AG09319 (cell line): ENCODE measurements around the gene ARAF.

ENCODE experiments used
- DNase-seq: peaks from one replicate; pipeline ENCODE4 v3.0.0-alpha.2; 2010; ENCODE audit warnings: low read depth; ENCODE audit errors: extremely low read depth
- TF ChIP-seq, protein P1 (sequence below): IDR thresholded peaks from 2 replicates; pipeline ENCODE4 v1.5.1; 2011; ENCODE audit warnings: low read depth, mild to moderate bottlenecking, inconsistent platforms, low read length, moderate library complexity

The ARAF gene

DNA sequence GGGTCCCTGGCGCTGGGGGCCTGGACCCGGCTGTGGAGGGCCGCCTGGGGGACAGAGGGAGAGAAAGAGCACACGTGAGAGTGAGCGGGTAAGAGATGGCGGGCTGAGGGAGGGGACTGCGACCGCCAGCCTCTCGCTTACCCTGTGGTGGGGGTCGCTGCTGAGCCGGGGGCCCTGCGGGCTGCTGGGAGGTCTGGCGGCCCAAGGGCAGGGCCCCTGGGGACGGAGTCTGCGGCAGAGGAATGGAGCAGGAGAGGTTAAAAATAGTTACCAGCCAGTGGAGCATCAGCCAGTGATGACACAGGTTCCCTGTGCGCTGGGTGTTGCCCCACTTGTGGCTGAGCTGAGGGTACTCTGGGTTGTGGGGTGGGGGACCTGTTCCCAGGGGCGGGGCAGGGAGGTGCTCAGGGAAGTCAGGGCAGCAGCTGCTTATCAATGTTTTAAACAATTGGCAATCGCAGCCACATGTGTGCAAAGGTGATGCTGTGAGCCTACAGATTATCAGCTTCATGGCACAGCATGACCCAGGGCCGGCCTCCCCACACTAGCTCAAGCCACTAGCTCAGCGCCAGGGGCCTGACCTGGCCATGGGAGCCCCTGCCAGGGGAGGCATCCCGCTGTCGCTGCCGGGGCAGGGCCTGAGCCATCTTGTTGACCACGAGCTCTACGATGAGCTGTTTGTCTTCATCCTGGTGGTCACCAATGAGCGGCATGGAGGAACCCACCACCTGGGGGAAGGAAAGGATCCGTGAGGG, 13.7 kb downstream of the ARAF start:
- TF ChIP-seq, protein P1, sequence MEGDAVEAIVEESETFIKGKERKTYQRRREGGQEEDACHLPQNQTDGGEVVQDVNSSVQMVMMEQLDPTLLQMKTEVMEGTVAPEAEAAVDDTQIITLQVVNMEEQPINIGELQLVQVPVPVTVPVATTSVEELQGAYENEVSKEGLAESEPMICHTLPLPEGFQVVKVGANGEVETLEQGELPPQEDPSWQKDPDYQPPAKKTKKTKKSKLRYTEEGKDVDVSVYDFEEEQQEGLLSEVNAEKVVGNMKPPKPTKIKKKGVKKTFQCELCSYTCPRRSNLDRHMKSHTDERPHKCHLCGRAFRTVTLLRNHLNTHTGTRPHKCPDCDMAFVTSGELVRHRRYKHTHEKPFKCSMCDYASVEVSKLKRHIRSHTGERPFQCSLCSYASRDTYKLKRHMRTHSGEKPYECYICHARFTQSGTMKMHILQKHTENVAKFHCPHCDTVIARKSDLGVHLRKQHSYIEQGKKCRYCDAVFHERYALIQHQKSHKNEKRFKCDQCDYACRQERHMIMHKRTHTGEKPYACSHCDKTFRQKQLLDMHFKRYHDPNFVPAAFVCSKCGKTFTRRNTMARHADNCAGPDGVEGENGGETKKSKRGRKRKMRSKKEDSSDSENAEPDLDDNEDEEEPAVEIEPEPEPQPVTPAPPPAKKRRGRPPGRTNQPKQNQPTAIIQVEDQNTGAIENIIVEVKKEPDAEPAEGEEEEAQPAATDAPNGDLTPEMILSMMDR, result no peak
- no peak for DNase-seq

DNA sequence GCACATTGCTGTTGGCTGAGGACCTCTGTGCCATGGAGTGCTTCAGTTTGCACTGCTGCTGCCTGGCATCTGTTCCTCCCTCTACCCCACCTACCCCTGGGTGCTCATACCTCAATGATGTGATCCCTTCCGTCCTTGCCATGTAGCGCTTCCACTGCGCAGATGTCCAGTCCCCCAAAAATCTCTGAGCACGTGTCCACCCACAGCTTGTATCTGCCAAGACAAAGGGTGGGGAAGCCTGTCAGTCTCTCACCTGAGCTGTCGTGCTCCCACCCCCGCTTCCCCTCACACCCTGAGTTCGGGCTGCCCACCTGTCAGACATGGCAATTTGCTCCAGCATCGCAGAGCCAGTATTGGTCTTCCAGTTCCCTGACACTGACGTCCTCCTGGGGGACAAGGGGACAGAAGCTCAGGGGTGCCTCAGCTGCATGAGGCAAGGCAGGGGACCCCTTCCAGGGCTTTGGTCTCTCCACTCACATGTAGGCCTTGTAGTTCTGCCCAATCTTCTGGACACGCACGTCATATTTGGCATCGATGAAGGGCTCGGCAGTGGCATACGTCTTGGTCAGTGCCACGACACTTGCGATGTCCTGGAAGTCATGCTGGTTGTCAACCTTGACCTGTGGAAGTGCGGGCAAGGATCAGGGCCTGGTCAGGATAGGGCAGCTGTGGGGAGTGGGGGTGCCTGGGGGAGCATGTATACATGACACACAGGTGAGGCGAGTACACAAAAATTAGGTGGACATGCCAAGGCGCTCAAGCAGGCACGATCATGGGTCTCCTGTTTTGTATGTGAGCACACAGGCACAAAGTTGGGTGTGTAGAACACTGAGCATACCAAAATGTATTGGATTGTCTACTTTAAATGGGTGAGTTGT, 15.3 kb downstream of the ARAF start:
- DNase-seq, result no peak
- TF ChIP-seq, protein P1, result no peak

DNA sequence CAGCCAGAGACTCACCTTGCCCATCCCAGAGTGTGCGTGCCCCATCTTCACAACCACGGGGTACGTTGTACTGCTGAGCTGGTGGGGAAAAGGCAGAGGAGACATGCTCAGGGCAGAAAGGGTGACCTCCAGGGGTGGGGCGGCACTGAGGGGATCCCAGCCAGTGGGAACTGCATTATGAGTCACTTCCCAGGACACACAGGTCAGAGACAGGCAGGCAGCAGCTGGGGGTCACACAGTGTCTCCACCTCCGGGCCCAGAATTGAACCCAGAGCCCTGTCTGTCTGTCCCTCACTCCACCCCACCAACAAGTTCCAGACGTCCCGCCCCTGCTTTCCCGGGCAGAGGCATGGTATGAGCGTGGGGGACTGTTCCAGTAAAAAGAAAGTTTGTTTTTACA, 16.4 kb downstream of the ARAF start:
- TF ChIP-seq, protein P1, result no peak
- no peak for DNase-seq

DNA sequence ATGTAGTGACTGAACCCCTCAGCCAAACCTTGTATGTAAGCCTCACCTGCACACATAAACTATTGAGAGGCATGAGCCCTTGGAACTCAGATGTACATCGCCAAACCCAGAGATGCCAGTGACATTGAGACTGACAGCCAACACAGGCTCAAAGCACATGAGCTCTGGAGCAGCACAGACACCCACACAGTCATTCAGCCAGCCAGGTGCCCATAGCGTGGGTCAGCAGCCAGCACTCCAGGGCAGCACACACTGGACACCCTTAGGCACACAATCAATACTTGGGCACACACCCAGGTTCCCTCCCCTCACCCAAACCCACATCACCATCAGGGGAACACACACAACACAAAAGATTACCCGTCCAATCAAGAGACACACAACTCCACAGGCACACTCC, 16.9 kb downstream of the ARAF start:
- TF ChIP-seq, protein P1, result no peak
- DNase-seq, result no peak

DNA sequence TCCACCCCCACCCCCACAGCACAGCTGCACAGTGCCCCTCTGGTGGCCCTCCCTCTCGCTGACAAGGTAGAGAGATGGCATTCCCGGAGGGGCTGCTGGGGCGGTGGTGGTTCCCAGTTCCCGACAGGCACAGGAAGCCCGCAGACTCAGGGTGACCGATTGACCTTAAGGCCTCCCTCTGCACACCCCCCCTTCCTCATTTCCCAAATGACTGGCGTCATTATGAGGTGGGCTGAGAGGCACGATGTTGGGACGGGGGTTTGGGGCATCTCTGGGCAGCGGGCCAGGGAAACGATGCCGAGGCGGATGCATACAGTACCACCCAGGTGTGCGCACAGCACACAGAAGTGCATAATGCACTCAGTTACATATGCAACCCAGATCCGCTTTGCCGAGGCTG, 17.7 kb downstream of the ARAF start:
- DNase-seq, result no peak
- TF ChIP-seq, protein P1, result no peak

DNA sequence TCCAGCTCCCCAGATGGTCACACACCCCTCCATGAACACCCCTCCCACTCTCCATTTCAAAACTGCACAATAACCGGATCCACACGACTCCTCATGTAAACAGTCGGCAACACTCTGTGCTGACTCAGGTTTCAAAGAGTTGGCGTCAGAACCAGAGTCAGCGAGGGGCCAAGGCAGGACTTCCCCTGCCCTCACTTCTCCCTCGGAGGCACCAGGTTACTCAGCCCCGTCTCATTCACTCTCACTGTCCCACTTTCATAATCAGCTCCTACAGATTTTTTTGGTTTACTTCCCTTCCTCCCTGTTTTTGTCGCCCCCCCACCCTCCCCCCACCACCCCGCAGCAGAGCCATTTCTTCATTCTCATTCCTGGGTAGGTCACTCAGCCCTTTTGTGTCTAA, 18.5 kb downstream of the ARAF start:
- DNase-seq, result no peak
- TF ChIP-seq, protein P1, result no peak
